GM19043 (cell line): ENCODE data around the gene P3H2.

Experiments
- ATAC-seq: cut with Tn5 transposase; IDR thresholded peaks from one replicate; pipeline ENCODE4 v1.9.1; 2021; ENCODE audit warnings: low read depth; ENCODE audit not compliant: unreplicated experiment

P3H2 gene

GRCh38 chr3:189953551-189953950, 167.1 kb downstream of the P3H2 start:
- ATAC-seq: no peak

DNA sequence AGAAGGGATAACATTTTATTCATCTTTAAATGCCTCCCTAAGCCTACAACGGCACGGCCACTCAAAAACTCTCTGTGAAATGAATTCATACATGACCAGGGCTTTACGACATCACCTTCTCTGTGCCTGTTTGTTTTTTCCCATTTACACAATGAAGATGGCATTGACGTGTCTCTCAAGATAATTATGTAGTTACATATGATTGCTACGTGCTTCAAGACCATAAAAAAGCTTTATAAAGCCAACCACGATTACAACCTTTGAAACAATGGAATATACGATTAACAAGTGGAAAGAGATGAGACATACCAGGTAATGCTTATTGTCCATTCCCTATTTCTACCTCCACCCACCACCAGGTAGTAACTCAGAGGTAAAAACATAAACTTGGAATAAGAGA, 168.4 kb downstream of the P3H2 start:
- ATAC-seq: no peak

DNA sequence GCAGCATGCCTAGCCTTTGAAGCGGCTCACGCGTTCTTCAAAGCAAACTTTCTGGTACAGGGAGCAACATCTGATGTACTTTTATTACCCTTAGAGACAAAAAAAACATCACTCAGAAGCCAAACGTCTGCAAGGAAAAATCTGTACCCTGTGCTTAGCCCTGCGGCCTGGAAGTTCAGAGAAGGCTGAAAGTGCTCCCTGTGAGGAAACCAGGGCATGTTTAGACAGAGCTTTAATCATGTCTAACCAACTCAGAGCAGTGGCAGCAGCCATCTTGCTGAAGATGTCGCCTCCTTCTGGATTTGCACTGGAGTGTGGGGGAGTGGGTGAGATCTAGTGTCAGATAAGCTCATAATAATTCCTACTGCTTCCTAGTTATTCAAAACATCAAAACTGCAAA, 170.4 kb downstream of the P3H2 start:
- no peak for ATAC-seq

GRCh38 chr3:189949580-189949979, 171.1 kb downstream of the P3H2 start:
- ATAC-seq: no peak

DNA sequence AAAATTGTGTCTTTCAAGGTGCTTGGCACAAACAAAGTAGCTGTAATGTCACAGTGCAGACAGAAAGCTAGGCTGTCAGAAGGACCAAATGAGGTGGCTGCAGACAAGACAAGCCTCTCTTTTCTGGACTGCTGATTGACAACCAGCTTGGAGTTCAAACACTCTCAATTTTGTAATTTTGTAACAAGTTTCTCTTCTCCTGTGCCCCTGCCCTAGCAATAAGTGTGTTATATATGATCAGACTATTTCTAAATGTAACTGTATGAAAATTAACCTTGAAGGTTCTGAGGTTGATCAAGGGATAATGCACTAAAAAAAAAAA, 172.0 kb downstream of the P3H2 start:
- ATAC-seq: no peak

- no peak for ATAC-seq
These were observed 172.6 kb downstream of the P3H2 start for GRCh38 chr3:189947948-189948723.

DNA sequence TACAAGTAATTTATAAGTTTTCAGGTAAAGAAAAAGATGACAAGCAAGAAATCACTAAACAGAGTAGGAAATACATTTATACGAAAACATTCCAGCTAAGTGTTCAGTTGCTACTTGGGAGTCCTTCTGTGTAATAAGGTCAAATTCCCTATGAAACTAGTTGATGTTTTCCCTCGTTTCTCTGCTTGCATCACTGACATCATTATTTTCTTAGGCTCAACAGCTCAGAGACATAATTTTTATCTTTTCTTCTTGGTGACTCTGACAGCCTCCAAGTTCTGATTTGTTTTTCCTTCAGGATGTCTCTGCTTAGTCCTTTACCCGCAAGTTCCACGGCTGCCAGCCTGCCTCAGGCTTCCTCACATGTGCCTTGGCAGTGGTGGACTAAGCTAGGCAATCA, 173.6 kb downstream of the P3H2 start:
- ATAC-seq: no peak

DNA sequence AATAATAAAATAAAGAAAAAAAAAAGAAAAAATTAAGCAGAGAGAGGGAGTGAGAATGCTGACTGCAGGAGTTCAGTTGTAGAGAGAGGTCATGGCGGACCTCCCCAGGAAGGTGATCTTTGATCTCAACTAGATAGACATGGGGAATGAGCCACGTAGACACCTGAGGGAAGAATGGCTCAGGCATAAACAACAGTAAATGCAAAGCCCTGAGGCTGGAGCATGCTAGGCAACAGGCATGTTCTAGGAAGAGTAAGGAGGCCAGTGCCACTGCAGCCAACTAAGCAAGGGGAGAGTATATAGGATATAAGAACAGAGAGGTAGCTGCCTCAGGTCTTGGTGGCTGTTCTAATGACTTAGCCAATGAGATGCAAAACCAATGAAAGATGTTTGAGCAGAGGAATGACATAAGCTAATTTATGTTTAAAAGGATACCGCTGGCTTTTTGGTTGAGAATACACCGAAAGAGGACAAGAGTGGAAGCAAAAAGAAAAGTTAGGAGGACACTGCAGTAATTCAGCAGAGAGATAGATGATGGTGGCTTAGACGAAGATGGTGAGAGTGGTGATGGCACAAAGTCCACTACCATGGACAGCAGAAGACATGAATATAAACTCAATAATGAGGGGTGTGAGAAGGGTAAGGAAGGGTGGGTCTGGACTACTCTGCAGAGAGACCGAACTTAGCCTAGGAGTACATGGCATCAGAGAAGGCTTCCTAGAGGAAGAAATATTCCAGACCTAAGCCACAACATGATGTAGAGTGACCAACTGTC, 174.6 kb downstream of the P3H2 start:
- ATAC-seq: no peak

- ATAC-seq: no peak
These were observed 176.2 kb downstream of the P3H2 start for GRCh38 chr3:189944285-189945145.

GRCh38 chr3:189942948-189943347, 177.7 kb downstream of the P3H2 start:
- no peak for ATAC-seq

GRCh38 chr3:189941679-189942078, 179.0 kb downstream of the P3H2 start:
- no peak for ATAC-seq

DNA sequence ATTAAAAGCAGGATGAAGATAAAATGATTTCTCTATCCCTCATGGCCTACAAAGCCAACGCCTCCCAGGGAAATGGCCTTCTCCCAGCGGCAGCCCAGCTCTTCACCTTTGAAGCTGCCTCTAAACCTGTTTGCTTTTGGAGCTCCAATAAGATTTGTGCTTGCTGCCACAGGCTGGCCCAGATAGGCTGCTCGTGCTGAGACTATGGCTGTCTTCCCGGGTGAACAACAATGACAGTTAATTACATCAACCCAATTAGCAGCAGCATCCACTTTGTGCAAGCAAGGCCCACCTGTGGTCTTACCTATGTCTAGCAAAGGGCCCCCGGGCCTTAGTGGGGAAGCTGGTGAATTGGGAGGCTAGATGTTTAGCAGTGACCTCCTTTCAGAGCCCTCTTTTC, 179.6 kb downstream of the P3H2 start:
- ATAC-seq: no peak

DNA sequence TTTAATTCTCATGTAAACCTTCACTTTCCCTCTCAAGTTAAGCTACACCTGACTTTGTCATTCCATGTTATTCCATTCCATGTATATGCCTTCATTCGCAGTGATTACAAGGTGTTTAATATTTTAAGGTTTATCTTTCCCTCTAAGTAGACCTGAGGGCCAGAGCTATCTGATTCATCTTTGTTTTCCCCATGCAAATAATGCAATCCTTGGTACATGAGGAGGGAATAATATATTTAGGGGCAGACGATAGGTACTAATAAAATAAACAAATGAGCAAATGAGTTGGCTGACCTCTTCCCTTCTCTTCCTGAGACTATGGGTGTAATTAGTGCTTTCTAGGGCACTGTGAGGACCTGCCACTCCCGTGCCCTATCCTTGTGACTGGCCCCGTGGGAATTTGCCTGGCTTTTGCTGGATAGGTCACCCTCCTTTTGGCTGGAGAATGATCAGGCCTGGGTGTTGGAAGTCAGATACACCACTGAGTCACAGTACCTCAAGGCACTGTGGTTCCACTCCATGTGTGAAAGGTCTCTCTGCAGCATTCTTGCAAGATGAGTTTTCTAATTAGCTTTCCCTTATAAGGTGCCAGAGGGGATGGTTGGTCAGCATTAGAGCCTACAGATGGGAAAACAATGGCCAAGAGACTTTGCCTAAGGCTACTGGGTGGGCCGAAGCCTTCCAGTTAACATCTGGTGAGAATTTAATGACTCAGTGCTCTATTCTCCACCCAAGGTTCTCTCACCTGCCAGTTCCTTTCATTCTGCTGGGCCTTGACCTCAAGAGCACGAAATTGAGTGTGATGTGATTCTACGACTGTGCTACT, 183.2 kb downstream of the P3H2 start:
- no peak for ATAC-seq

- no peak for ATAC-seq
These were observed 184.3 kb downstream of the P3H2 start for GRCh38 chr3:189936201-189936945.

DNA sequence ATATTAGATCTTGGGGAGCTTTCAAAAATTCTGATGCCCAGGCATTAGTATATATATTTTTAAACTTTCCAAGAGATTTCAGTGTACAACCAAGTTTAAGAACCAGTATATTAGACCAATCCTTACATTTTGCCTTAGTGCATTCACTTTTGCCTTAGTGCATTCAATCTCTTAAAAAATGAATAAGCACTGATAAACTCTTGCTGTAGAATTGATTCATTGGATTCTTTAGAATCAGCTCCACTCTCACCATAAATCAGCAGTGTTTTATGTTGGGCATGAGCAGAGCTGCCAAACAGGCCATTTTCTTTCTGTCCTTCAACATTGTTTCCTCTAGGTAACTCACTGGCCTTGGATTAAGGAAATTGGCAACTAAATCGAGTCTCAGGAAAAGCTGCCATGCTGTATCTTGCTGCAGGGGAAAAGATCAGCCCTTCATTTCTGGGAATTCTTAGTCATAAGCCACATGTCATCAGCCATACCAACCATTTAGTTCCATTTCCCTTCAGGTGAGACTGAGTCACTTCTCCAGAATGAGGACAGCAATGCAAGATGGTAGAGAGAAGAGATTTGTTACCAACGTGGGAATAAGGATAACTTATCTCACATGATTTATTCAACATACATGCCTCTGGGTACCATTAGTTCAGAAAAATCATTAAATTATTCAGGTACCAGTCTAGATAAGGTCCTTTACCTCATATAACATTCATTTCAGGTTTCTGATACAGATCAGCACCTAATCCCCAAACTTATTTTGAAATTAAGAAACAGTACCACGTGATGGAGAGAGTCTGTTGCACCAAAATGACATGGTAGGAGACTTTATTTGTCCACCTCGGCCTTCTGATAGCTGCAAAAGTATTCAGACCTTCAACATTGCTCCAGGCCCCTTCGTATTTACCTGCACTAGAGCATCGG, 192.5 kb downstream of the P3H2 start:
- no peak for ATAC-seq

DNA sequence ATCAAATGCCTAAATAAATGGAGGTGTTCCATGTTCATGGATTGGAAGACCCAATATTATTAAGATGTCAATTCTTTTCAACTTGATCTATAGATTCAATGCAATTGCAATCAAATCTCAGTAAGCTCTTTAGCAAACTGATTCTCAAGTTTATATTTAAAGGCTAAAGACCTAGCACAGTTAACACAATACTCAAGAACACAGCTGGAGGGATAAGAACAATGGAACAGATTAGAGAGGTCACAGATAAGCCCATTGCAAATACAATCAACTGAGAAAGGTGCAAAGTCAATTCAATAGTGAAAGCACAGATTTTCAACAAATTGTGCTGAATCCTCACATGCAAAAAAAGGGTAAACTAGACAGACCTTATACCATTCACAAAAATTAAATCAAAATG, 198.9 kb downstream of the P3H2 start:
- no peak for ATAC-seq

DNA sequence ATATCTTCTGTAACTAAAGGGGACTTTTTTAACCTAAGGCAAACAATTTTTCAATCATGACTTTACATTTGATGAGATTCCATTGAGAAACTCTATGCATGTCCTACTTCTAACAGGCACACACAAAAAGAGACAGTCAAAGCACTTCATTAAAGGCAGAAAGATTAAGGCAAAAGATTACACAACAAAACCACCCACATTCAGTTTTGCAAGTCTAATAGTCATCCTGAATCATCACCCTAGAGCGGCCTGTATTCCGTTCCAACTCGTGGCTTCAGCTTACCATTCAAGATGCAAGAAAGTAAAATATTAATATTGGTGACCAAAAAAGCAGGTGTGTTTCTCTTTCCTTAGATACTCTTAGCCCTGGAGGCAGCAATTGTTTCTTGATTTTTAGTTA, 205.9 kb downstream of the P3H2 start:
- ATAC-seq: no peak

DNA sequence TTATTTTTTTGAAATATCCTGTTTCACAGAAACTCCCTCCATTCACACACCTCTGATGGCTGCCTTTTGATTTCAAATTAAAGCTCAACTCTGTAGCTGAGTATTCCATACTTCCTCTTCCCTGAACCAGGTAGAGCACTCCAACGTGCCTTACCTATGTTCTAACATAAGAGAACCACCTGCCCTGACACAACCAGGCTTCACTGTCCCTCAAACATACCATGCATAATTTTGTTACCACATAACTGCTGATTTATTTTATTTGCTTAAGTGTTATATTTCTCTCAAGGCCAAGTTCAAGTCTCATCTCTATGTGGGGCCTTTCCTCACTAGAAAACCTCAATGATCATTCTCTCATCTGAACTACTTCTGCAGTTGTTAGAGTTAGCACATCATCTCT, 209.7 kb downstream of the P3H2 start:
- no peak for ATAC-seq

DNA sequence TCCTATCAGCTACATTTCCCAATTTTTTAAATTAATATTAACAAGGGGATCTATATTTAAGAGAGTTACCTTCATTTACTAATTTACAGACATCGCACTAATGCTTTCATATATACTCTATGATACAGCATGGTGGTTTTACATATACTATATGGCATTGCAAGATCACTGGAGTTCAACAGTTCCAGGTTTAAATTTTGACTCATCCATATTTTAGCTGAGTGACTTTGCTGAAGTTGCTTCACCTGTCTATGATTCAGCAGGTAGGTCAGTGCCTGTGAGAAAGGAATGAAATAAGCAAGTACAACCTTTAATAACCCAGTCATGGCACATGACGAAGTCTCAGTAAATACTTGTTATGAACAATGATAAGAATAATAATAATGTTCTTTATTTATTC, 211.1 kb downstream of the P3H2 start:
- no peak for ATAC-seq
